Measurements from ENCODE around the gene TPPP.

DNA sequence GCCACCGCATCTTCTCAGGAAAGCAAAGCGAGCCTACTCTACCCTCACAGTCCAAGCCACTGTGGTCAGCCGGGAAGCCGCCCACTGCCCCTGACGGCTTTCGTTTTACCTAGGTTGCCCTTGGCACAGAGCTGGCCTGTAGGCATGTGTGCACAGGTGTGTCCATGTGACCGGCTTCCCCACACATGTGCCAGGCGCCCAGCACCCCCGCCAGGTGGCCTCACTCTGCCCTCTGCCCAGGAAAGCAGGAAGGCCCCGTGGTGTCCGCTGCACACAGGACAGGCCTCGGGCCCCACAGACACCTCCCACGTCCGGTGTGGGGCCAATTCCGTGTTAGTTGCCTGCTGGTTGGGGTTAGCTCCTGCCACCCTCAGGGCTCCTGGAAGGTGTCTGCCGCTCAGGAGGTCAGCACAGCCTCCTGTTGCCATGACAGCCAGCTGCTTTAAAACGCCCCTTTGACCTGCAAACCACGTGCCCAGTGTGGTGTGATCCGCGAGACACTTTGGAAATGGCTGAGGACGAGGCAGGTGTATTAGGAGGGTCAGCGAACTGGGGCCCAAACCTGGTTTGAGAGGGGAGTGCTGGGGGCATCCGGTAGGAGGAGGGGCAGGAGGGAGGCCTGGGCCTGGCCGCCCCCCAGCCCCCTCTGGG is 28.7 kb downstream of the TPPP start:
- TF ChIP-seq, protein P1, sequence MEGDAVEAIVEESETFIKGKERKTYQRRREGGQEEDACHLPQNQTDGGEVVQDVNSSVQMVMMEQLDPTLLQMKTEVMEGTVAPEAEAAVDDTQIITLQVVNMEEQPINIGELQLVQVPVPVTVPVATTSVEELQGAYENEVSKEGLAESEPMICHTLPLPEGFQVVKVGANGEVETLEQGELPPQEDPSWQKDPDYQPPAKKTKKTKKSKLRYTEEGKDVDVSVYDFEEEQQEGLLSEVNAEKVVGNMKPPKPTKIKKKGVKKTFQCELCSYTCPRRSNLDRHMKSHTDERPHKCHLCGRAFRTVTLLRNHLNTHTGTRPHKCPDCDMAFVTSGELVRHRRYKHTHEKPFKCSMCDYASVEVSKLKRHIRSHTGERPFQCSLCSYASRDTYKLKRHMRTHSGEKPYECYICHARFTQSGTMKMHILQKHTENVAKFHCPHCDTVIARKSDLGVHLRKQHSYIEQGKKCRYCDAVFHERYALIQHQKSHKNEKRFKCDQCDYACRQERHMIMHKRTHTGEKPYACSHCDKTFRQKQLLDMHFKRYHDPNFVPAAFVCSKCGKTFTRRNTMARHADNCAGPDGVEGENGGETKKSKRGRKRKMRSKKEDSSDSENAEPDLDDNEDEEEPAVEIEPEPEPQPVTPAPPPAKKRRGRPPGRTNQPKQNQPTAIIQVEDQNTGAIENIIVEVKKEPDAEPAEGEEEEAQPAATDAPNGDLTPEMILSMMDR (IDR thresholded peaks at IDR 0.05): no peak
- no peak for TF ChIP-seq ZNF416 (CRISPR knock-in tag; IDR thresholded peaks at IDR 0.05)
